ENCODE results near the gene BCOR. TPM values are rescaled to one million over a fixed set of nuclear protein-coding genes. Genes with fewer than 3 reads are reported as not detected.

Gene BCOR
- total and polyA plus RNA-seq, 11 donors: 6.7 to 40.1 (median 17.9) TPM

DNA sequence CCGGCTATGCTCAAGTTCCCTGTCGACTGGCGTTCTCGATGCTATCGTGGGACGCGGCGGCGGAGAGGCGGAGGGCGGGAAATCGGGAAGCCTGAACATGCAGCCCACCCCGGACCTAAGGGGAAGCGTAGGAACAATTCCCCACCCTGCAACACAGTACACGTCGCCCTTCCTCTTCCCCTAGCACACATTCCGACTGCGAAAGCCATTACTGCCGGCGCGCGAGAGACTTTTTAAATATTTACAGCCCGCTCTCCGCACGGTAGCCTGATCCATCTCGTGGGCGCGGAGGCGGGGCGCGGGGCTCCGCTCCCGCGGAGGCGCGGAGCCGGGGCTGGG, 48.1 kb upstream of the BCOR start:
- WGBS, 4 donors: 3 to 15% (median 6%) methylated on average over 22 to 37 of the region's 37 CpGs
- H3K9me3 ChIP-seq: no peaks in the 10 kb centered on the region
- intact Hi-C loops (cut with DNase I): loop anchor here in 3 of 10 donors (5.0 kb wide), 3 partner anchors 34 to 49 kb away; partner anchors contain the start of gene BCOR (in 1 of the 3)
- H3K27me3 ChIP-seq: peaks cover 0 to 77% (median 0%) of the 10 kb centered on the region in 9 donors
- peak in 3 of 4 donors; percentile 4 to 15 (median 7) for ATAC-seq
- TF ChIP-seq, protein P1, sequence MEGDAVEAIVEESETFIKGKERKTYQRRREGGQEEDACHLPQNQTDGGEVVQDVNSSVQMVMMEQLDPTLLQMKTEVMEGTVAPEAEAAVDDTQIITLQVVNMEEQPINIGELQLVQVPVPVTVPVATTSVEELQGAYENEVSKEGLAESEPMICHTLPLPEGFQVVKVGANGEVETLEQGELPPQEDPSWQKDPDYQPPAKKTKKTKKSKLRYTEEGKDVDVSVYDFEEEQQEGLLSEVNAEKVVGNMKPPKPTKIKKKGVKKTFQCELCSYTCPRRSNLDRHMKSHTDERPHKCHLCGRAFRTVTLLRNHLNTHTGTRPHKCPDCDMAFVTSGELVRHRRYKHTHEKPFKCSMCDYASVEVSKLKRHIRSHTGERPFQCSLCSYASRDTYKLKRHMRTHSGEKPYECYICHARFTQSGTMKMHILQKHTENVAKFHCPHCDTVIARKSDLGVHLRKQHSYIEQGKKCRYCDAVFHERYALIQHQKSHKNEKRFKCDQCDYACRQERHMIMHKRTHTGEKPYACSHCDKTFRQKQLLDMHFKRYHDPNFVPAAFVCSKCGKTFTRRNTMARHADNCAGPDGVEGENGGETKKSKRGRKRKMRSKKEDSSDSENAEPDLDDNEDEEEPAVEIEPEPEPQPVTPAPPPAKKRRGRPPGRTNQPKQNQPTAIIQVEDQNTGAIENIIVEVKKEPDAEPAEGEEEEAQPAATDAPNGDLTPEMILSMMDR (IDR thresholded peaks at IDR 0.05): no peak
- TF ChIP-seq POLR2A (IDR thresholded peaks at IDR 0.05): no peak
- no peak for DNase-seq
- peak overlapping the region in 8 of 12 donors; percentile 24 to 72 (median 58) for H3K27ac ChIP-seq
- H3K4me3 ChIP-seq: peak overlapping the region; percentile 34 to 71 (median 56)
- no peaks in the 10 kb centered on the region for H3K36me3 ChIP-seq
- peaks cover 0 to 68% (median 28%) of the 10 kb centered on the region in 12 donors for H3K4me1 ChIP-seq

DNA sequence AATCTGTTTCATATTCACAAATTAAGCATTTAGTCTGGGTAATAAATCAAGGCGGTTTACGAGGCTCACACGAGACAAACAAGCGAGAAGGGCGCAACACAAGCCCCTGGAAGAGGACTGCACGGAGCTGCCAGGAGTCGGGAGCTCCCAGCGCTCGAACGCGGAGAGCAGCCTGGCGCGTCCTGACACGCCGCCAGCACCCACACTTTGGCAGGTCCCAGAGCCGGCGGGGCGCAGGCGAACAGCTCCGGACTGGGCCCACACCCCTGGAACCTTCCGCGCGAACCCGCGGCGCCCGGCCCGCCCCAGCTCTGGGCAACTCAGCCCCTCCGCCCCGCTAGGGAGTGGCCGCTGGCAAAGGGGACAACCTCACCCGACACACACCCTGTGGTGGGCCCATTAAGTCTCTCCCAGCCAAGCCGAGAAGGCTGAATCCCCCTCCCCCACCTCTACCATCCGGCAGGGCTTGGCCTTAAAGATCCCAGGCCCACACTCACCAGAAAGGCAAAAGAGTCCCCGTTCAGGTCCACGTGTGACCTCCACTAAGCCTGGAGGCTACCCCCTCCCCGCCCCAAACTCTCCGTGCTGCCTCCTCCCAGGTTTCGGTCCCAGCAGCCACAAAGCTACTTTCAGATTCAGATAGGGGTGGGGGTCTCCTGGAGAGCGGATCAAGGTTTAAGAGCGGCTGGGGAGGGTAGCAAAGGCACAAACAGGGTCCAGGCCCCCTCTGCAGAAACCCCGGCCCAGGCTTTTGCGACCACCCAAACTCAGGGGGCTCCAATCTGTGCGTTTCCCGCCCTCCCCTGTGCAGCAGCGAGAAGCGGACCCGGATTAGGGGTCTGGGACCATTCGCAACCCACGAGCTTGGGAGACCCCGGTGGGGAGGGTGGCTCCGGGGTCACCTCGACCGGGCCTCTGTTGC, 47.5 kb upstream of the BCOR start:
- WGBS, 4 donors: 24 to 27% (median 25%) methylated on average over 37 to 54 of the region's 54 CpGs
- Histone ChIP-seq H3K9me3 (no peaks in the 10 kb centered on the region), H3K27me3 (peaks cover 0 to 72% (median 0%) of the 10 kb centered on the region in 9 donors), H3K4me1 (peaks cover 0 to 63% (median 25%) of the 10 kb centered on the region in 12 donors), H3K27ac (peak overlapping the region in 6 of 12 donors; percentile 22 to 72 (median 62)), H3K36me3 (no peaks in the 10 kb centered on the region), H3K4me3 (peak overlapping the region; percentile 34 to 71 (median 56))
- TF ChIP-seq POLR2A (IDR thresholded peaks at IDR 0.05): no peak
- DNase-seq: peak in 3 of 5 donors; percentile 15 to 54 (median 42)
- intact Hi-C loops (cut with DNase I): loop anchor here in 3 of 10 donors (5.0 kb wide), 3 partner anchors 33 to 48 kb away; partner anchors contain the start of gene BCOR (in 1 of the 3)
- peak in 3 of 4 donors; percentile 22 to 29 (median 26) for ATAC-seq

DNA sequence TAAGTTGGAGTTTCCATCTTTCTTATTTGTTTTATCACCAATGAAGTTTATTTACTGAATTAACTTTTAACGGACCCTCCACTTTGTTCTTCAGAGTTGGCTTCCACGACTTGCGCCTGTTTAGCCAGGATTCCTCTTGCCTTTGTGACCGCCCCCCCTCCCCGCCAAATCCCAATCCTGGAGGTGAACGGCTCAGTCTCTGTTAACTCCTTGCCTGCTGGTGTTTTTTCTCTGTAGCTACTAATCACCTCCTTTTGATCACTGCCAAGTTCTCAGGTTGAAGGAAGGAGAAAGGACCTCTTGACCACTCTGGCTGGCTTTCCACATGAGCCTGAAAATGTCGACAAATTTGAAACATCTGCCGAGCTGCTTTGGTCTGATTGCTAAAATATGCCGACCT, 46.8 kb upstream of the BCOR start:
- TF ChIP-seq POLR2A (IDR thresholded peaks at IDR 0.05): no peak
- TF ChIP-seq, protein P1 (IDR thresholded peaks at IDR 0.05): no peak
- H3K27ac ChIP-seq: peak overlapping the region in 1 of 12 donors; percentile 67
- peaks cover 0 to 65% (median 0%) of the 10 kb centered on the region in 9 donors for H3K27me3 ChIP-seq
- no peaks in the 10 kb centered on the region for H3K9me3 ChIP-seq
- H3K4me1 ChIP-seq: peaks cover 0 to 57% (median 20%) of the 10 kb centered on the region in 12 donors
- H3K4me3 ChIP-seq: peak overlapping the region in 3 of 12 donors; percentile 59 to 71 (median 59)
- WGBS, 4 donors: 35 to 67% (median 57%) methylated on average over 9 of the region's 9 CpGs
- no peaks in the 10 kb centered on the region for H3K36me3 ChIP-seq
- no peak for DNase-seq
- intact Hi-C loops (cut with DNase I): no loop called here
- no peak for ATAC-seq

DNA sequence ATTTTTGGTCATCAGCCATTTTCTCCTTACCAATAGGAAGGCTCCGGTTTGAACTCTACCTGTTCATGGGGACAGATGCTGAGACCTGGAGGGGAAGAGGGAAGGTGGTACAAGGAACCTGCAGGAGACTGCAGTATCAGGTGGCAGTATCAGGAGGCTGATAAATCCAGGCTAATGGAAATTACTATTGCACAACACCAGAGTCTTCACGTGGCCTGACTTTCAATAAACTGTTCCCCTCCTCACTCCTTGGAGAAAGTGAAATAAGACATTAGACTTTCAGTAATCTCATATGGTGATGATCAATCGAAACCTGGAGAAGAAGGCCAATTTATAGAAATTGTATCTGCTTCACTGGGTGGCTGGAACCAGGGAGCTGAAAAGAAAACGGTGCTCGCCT, 46.2 kb upstream of the BCOR start:
- TF ChIP-seq, protein P1 (IDR thresholded peaks at IDR 0.05): no peak
- no peak for TF ChIP-seq POLR2A (IDR thresholded peaks at IDR 0.05)
- 57 to 98% (median 78%) methylated on average over 5 of the region's 5 CpGs for WGBS, 4 donors
- ATAC-seq: no peak
- peaks cover 0 to 51% (median 14%) of the 10 kb centered on the region in 12 donors for H3K4me1 ChIP-seq
- no peak overlapping the region for H3K27ac ChIP-seq
- intact Hi-C loops (cut with DNase I): no loop called here
- H3K36me3 ChIP-seq: no peaks in the 10 kb centered on the region
- DNase-seq: no peak
- peaks cover 0 to 59% (median 0%) of the 10 kb centered on the region in 9 donors for H3K27me3 ChIP-seq
- H3K9me3 ChIP-seq: no peaks in the 10 kb centered on the region
- H3K4me3 ChIP-seq: no peak overlapping the region

Data from heart left ventricle (tissue), 16 donors.